Measurements from ENCODE around the gene HIPK2. TPM values are rescaled to one million over a fixed set of nuclear protein-coding genes. Genes with fewer than 3 reads are reported as not detected.

The HIPK2 gene
- total RNA-seq, 2 donors from 2014 or later, result 22.1 to 26.4 TPM

- no peaks in the 10 kb centered on the region for H3K27me3 ChIP-seq
- no peak for DNase-seq
- TF ChIP-seq CTCF (IDR thresholded peaks at IDR 0.05) (no peak), POLR2A (IDR thresholded peaks at IDR 0.05) (no peak)
- H3K27ac ChIP-seq, result peak overlapping the region in 2 of 4 donors; percentile 46 to 50
- no peaks in the 10 kb centered on the region for H3K36me3 ChIP-seq (replicated peaks in 1 of 2; ENCODE audit: insufficient read depth in 1 of 2, low read depth in 2 of 2)
- no peaks in the 10 kb centered on the region for H3K9me3 ChIP-seq
- H3K4me1 ChIP-seq, result peaks cover 47% of the 10 kb centered on the region
- ATAC-seq, result no peak
- 55 to 71% methylated on average over 2 of the region's 2 CpGs for WGBS, 2 donors
- intact Hi-C loops (cut with DNase I), result no loop called here
- H3K4me3 ChIP-seq, result no peak overlapping the region
Measured at GRCh38 chr7:139721821-139722220, 56.0 kb downstream of the HIPK2 start.

- TF ChIP-seq CTCF (IDR thresholded peaks at IDR 0.05) (no peak), POLR2A (IDR thresholded peaks at IDR 0.05) (no peak)
- ATAC-seq (no peak), DNase-seq (no peak)
- Histone ChIP-seq H3K27me3 (no peaks in the 10 kb centered on the region), H3K4me1 (peaks cover 43% of the 10 kb centered on the region), H3K4me3 (no peak overlapping the region), H3K36me3 (replicated peaks in 1 of 2; ENCODE audit: insufficient read depth in 1 of 2, low read depth in 2 of 2) (peaks cover 0 to 1% of the 10 kb centered on the region in 2 donors), H3K9me3 (no peaks in the 10 kb centered on the region), H3K27ac (peak overlapping the region in 2 of 4 donors; percentile 46 to 50)
- intact Hi-C loops (cut with DNase I), result no loop called here
- WGBS, 2 donors, result 44 to 64% methylated on average over 4 of the region's 4 CpGs
Measured at GRCh38 chr7:139721417-139721816, 56.4 kb downstream of the HIPK2 start.

- intact Hi-C loops (cut with DNase I), result no loop called here
- WGBS, 2 donors, result 77% methylated on average over 12 of the region's 12 CpGs
- peak; percentile 54 for ATAC-seq
- peak in 1 of 4 donors; percentile 42 for DNase-seq
- Histone ChIP-seq H3K36me3 (replicated peaks in 1 of 2; ENCODE audit: insufficient read depth in 1 of 2, low read depth in 2 of 2) (peaks cover 0 to 5% of the 10 kb centered on the region in 2 donors), H3K27me3 (no peaks in the 10 kb centered on the region), H3K27ac (peak overlapping the region in 2 of 4 donors; percentile 46 to 50), H3K4me3 (no peak overlapping the region), H3K4me1 (peaks cover 36% of the 10 kb centered on the region), H3K9me3 (no peaks in the 10 kb centered on the region)
- TF ChIP-seq CTCF (IDR thresholded peaks at IDR 0.05) (no peak), POLR2A (IDR thresholded peaks at IDR 0.05) (no peak)
Measured at GRCh38 chr7:139720705-139721231, 57.0 kb downstream of the HIPK2 start.

- no peak for ATAC-seq
- Histone ChIP-seq H3K36me3 (replicated peaks in 1 of 2; ENCODE audit: insufficient read depth in 1 of 2, low read depth in 2 of 2) (peaks cover 0 to 10% of the 10 kb centered on the region in 2 donors), H3K4me3 (no peak overlapping the region), H3K9me3 (no peaks in the 10 kb centered on the region), H3K27ac (peak overlapping the region in 1 of 4 donors; percentile 46), H3K4me1 (peaks cover 30% of the 10 kb centered on the region), H3K27me3 (no peaks in the 10 kb centered on the region)
- WGBS, 2 donors, result 95 to 96% methylated on average over 6 of the region's 6 CpGs
- TF ChIP-seq CTCF (IDR thresholded peaks at IDR 0.05) (no peak), POLR2A (IDR thresholded peaks at IDR 0.05) (no peak)
- intact Hi-C loops (cut with DNase I), result no loop called here
- DNase-seq, result no peak
Measured at GRCh38 chr7:139720186-139720585, 57.6 kb downstream of the HIPK2 start.

GRCh38 chr7:139718859-139719258, 58.9 kb downstream of the HIPK2 start:
- WGBS, 2 donors, result 76 to 91% methylated on average over 9 of the region's 9 CpGs
- no peaks in the 10 kb centered on the region for H3K9me3 ChIP-seq
- TF ChIP-seq POLR2A (IDR thresholded peaks at IDR 0.05) (no peak), CTCF (IDR thresholded peaks at IDR 0.05) (no peak)
- H3K27me3 ChIP-seq, result no peaks in the 10 kb centered on the region
- intact Hi-C loops (cut with DNase I), result no loop called here
- no peak for ATAC-seq
- no peak overlapping the region for H3K4me3 ChIP-seq
- peak in 1 of 4 donors; percentile 53 for DNase-seq
- peak overlapping the region in 1 of 4 donors; percentile 42 for H3K27ac ChIP-seq
- H3K4me1 ChIP-seq, result peaks cover 26% of the 10 kb centered on the region
- peaks cover 0 to 10% of the 10 kb centered on the region in 2 donors for H3K36me3 ChIP-seq (replicated peaks in 1 of 2; ENCODE audit: insufficient read depth in 1 of 2, low read depth in 2 of 2)

Measured in body of pancreas (tissue), 4 donors.